ENCODE measurements around the gene STK10. TPM values are rescaled to one million over a fixed set of nuclear protein-coding genes. Genes with fewer than 3 reads are reported as not detected.
A peak's percentile ranks its signal among the peaks of the same experiment; 100 is the strongest.

The STK10 gene
- total RNA-seq, 4 donors from 2014 or later, result 5.4 to 18.3 (median 5.7) TPM

GRCh38 chr5:172117977-172118701 is 69.9 kb downstream of the STK10 start:
- Histone ChIP-seq H3K4me3 (no peak overlapping the region), H3K9me3 (no peaks in the 10 kb centered on the region), H3K36me3 (peaks cover 0 to 7% of the 10 kb centered on the region in 2 donors), H3K27ac (peak overlapping the region in 1 of 4 donors; percentile 33), H3K27me3 (no peaks in the 10 kb centered on the region), H3K4me1 (no peaks in the 10 kb centered on the region)
- no peak for ATAC-seq
- in situ Hi-C loops (cut with MboI; ENCODE audit: low sequenced_read_pairs in 4 of 4), result no loop called here
- TF ChIP-seq CTCF (IDR thresholded peaks at IDR 0.05 in 4 of 5, conservative IDR thresholded peaks at IDR 0.05 in 1 of 5), result no peak
- no peak for TF ChIP-seq POLR2A (IDR thresholded peaks at IDR 0.05)
- no peak for DNase-seq
- intact Hi-C loops (cut with DNase I; ENCODE audit: low total_unique reads), result no loop called here

- H3K4me1 ChIP-seq, result peaks cover 15 to 16% of the 10 kb centered on the region in 2 donors
- H3K27ac ChIP-seq, result no peak overlapping the region
- H3K9me3 ChIP-seq, result no peaks in the 10 kb centered on the region
- TF ChIP-seq POLR2A (IDR thresholded peaks at IDR 0.05) (no peak), CTCF (IDR thresholded peaks at IDR 0.05 in 4 of 5, conservative IDR thresholded peaks at IDR 0.05 in 1 of 5) (no peak)
- no peak for DNase-seq
- intact Hi-C loops (cut with DNase I; ENCODE audit: low total_unique reads), result no loop called here
- no peak for ATAC-seq
- H3K27me3 ChIP-seq, result no peaks in the 10 kb centered on the region
- H3K4me3 ChIP-seq, result no peak overlapping the region
- H3K36me3 ChIP-seq, result peaks cover 0 to 7% of the 10 kb centered on the region in 2 donors
- in situ Hi-C loops (cut with MboI; ENCODE audit: low sequenced_read_pairs in 4 of 4), result no loop called here
These were observed 72.5 kb downstream of the STK10 start for GRCh38 chr5:172115541-172115982.

GRCh38 chr5:172114875-172115422 is 73.1 kb downstream of the STK10 start:
- DNase-seq, result no peak
- in situ Hi-C loops (cut with MboI; ENCODE audit: low sequenced_read_pairs in 4 of 4), result loop anchor here in 3 of 4 donors (5.0 kb wide), 3 partner anchors 72 to 177 kb away; partner anchors contain the start of genes EFCAB9 (in 1 of the 3) and STK10 (in 1 of the 3)
- TF ChIP-seq POLR2A (IDR thresholded peaks at IDR 0.05) (no peak), CTCF (IDR thresholded peaks at IDR 0.05 in 4 of 5, conservative IDR thresholded peaks at IDR 0.05 in 1 of 5) (no peak)
- H3K9me3 ChIP-seq, result no peaks in the 10 kb centered on the region
- ATAC-seq, result peak in 1 of 2 donors; percentile 21
- no peak overlapping the region for H3K27ac ChIP-seq
- peaks cover 0 to 7% of the 10 kb centered on the region in 2 donors for H3K36me3 ChIP-seq
- intact Hi-C loops (cut with DNase I; ENCODE audit: low total_unique reads), result no loop called here
- H3K4me3 ChIP-seq, result no peak overlapping the region
- H3K4me1 ChIP-seq, result peaks cover 16 to 20% of the 10 kb centered on the region in 2 donors
- no peaks in the 10 kb centered on the region for H3K27me3 ChIP-seq

DNA sequence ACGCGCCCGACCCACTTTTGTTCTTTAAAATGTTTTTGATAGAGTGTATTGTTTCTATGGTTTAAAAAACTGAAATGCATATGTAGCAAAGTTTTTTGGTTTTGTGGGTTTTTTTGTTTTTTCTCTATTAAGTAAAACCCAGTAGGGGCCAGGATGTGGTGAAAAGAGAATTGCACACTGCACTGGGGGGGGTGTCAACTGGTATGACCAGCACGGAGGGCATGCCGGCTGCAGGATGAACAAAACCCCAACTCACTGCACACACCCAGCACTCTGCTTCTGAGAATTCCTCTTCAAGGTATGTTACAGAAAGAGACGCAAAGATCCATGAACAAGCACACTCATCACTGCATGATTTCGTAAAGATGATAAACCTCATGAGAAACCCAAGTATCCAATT is 75.0 kb downstream of the STK10 start:
- Histone ChIP-seq H3K27me3 (no peaks in the 10 kb centered on the region), H3K36me3 (peaks cover 0 to 7% of the 10 kb centered on the region in 2 donors), H3K4me3 (no peak overlapping the region), H3K27ac (no peak overlapping the region), H3K4me1 (peaks cover 16 to 20% of the 10 kb centered on the region in 2 donors), H3K9me3 (no peaks in the 10 kb centered on the region)
- DNase-seq (no peak), ATAC-seq (no peak)
- TF ChIP-seq POLR2A (IDR thresholded peaks at IDR 0.05), result no peak
- no peak for TF ChIP-seq CTCF (IDR thresholded peaks at IDR 0.05 in 4 of 5, conservative IDR thresholded peaks at IDR 0.05 in 1 of 5)
- in situ Hi-C loops (cut with MboI; ENCODE audit: low sequenced_read_pairs in 4 of 4), result loop anchor here in 3 of 4 donors (5.0 kb wide), 3 partner anchors 74 to 179 kb away; partner anchors contain the start of genes EFCAB9 (in 1 of the 3) and STK10 (in 1 of the 3)
- intact Hi-C loops (cut with DNase I; ENCODE audit: low total_unique reads), result no loop called here
